GM12878 (cell line): ENCODE results near the gene ECT2. TPM values are rescaled to one million over a fixed set of nuclear protein-coding genes. Genes with fewer than 3 reads are reported as not detected.

Source experiments
- ATAC-seq: fragments of 200-7000 bp; cut with Tn5 transposase; 3 replicates; pipeline ENCODE4 v1.9.1; 2020; ENCODE audit warnings: mild to moderate bottlenecking, moderate library complexity
- BruUV-seq: library from RNA; stranded (reverse); fragments of 400-500 nt; replicated peaks from 2 replicates; lab custom pipeline; 2021; lab: Mats Ljungman, UMichigan
- CTCF ChIA-PET: fragments of 300-600 bp; sonication (Branson Sonifier 250); formaldehyde crosslinking; extraction: SDS; loops from one replicate; lab custom pipeline; 2021; ENCODE audit warnings: inconsistent platforms; lab: Yijun Ruan, JAX
- POLR2A ChIA-PET: fragments of 350-600 bp; formaldehyde crosslinking; extraction: SDS; loops from one replicate; lab custom pipeline; 2021; ENCODE audit warnings: inconsistent platforms; lab: Charles Lee
- RAD21 ChIA-PET: fragments of 300-600 bp; sonication (Branson Sonifier 250); formaldehyde crosslinking; loops from one replicate; lab custom pipeline; 2023; ENCODE audit warnings: antibody characterized with exemption; ENCODE audit not compliant: unreplicated experiment; lab: Charles Lee
- SMC1A ChIA-PET: fragments of 300-600 bp; sonication (Branson Sonifier 250); formaldehyde crosslinking; loops from one replicate; lab custom pipeline; 2023; ENCODE audit not compliant: unreplicated experiment, uncharacterized antibody; lab: Charles Lee
- DNase-seq: peaks from one replicate; pipeline ENCODE4 v3.0.0-alpha.2; 2011; ENCODE audit warnings: low read depth, low spot score
- FAIRE-seq: peaks from 3 replicates; lab custom pipeline; 2011; peaks lifted over from hg19 to GRCh38; lab: Jason Lieb, UNC
- H2AFZ ChIP-seq: 2 replicates; pipeline ENCODE4 v1.6.0; 2011; ENCODE audit warnings: low read depth, low read length, control low read depth; ENCODE audit not compliant: control insufficient read depth
- H3K27ac ChIP-seq: 2 replicates; pipeline ENCODE4 v1.5.1; 2011; ENCODE audit warnings: control low read depth; ENCODE audit not compliant: control insufficient read depth, insufficient read depth
- H3K27me3 ChIP-seq, 2 experiments: replicated peaks in 1 of 2; 2 replicates each; pipeline versions ENCODE4 v1.6.0 to v1.6.1; 2011; ENCODE audit warnings: low read length in 1 of 2; ENCODE audit not compliant: control insufficient read depth in 2 of 2, insufficient read depth in 2 of 2
- H3K36me3 ChIP-seq, 2 experiments: 2 replicates each; pipeline ENCODE4 v1.5.1; 2011; ENCODE audit warnings: low read length in 1 of 2; ENCODE audit not compliant: control insufficient read depth in 2 of 2, insufficient read depth in 2 of 2
- H3K4me1 ChIP-seq: 2 replicates; pipeline ENCODE4 v1.6.1; 2011; ENCODE audit warnings: mild to moderate bottlenecking, low read length, moderate library complexity, mixed read lengths; ENCODE audit not compliant: control insufficient read depth, insufficient read depth
- H3K4me2 ChIP-seq: 2 replicates; pipeline ENCODE4 v1.6.0; 2011; ENCODE audit warnings: control low read depth; ENCODE audit not compliant: control insufficient read depth, insufficient read depth
- H3K4me3 ChIP-seq: fragments of 200-600 bp; sonication (generic); 2 replicates; pipeline ENCODE4 v1.5.1; 2016
- H3K79me2 ChIP-seq: 2 replicates; pipeline ENCODE4 v1.6.0; 2011; ENCODE audit warnings: low read length; ENCODE audit not compliant: control insufficient read depth, insufficient read depth
- H3K9ac ChIP-seq: 2 replicates; pipeline ENCODE4 v1.8.0; 2011; ENCODE audit warnings: low read length, control low read depth, mixed read lengths; ENCODE audit not compliant: control insufficient read depth, insufficient read depth
- H3K9me3 ChIP-seq: replicated peaks from 3 replicates; pipeline ENCODE4 v1.5.1; 2011; ENCODE audit warnings: mild to moderate bottlenecking, low read length; ENCODE audit not compliant: control insufficient read depth, insufficient read depth
- H4K20me1 ChIP-seq: 2 replicates; pipeline ENCODE4 v1.6.0; 2011; ENCODE audit not compliant: control insufficient read depth, insufficient read depth
- BACH1 ChIP-seq: fragments of 450-650 bp; IDR thresholded peaks from 2 replicates; pipeline ENCODE4 v1.6.1; 2017; ENCODE audit warnings: mild to moderate bottlenecking, borderline replicate concordance
- CREB1 ChIP-seq: IDR thresholded peaks from 2 replicates; pipeline ENCODE4 v1.6.1; 2012; ENCODE audit warnings: low read depth, mild to moderate bottlenecking, inconsistent platforms
- DPF2 ChIP-seq: fragments of 450-650 bp; IDR thresholded peaks from 2 replicates; pipeline ENCODE4 v1.6.1; 2017; ENCODE audit warnings: mild to moderate bottlenecking
- EP300 ChIP-seq, 2 experiments: fragments of 150-350 bp in 1 of 2; IDR thresholded peaks; 2 replicates each; pipeline ENCODE4 v1.6.1; 2011 to 2012; ENCODE audit warnings: low read depth in 2 of 2, low read length in 2 of 2, borderline replicate concordance in 1 of 2, improper control_type of control experiment in 1 of 2, inconsistent platforms in 1 of 2; ENCODE audit not compliant: control insufficient read depth in 1 of 2
- HDGF ChIP-seq: fragments of 450-650 bp; IDR thresholded peaks from 2 replicates; pipeline ENCODE4 v1.6.1; 2016; ENCODE audit warnings: antibody characterized with exemption
- KAT2A ChIP-seq: conservative IDR thresholded peaks from 2 replicates; pipeline ENCODE4 v1.6.1; 2011; ENCODE audit warnings: low read depth, low read length; ENCODE audit not compliant: control insufficient read depth
- NFXL1 ChIP-seq: fragments of 450-650 bp; IDR thresholded peaks from 2 replicates; pipeline ENCODE4 v1.6.1; 2017; ENCODE audit warnings: antibody characterized with exemption, mild to moderate bottlenecking, borderline replicate concordance
- PML ChIP-seq: IDR thresholded peaks from 2 replicates; pipeline ENCODE4 v1.6.1; 2012; ENCODE audit warnings: low read length, inconsistent platforms
- RELA ChIP-seq: fragments of 450-650 bp; IDR thresholded peaks from 2 replicates; pipeline ENCODE4 v1.8.0; 2014; ENCODE audit warnings: borderline replicate concordance; ENCODE audit not compliant: partially characterized antibody
- SIX5 ChIP-seq: IDR thresholded peaks from 2 replicates; pipeline ENCODE4 v1.6.1; 2011; ENCODE audit warnings: mild to moderate bottlenecking, low read depth, low read length, moderate library complexity; ENCODE audit not compliant: severe bottlenecking
- ZNF217 ChIP-seq: fragments of 450-650 bp; IDR thresholded peaks from 2 replicates; pipeline ENCODE4 v1.6.1; 2017; ENCODE audit warnings: antibody characterized with exemption, mild to moderate bottlenecking
- WGBS: methylation state at CpG from one replicate; pipeline ENCODE4 v1.1.6; 2016; ENCODE audit warnings: low lambda C conversion rate; ENCODE audit not compliant: insufficient replicate concordance, insufficient coverage; ENCODE audit errors: missing lambda C conversion rate; 5-methylcytosine and 5-hydroxymethylcytosine counted together
- in situ Hi-C: fragments of 300-500 bp; cut with MboI; formaldehyde crosslinking; loops from 9 replicates; pipeline ENCODE4 v1.14.3; 2018; ENCODE audit warnings: mixed read lengths
- intact Hi-C: fragments of 100-400 bp; cut with micrococcal nuclease; formaldehyde crosslinking; loops from one replicate; pipeline ENCODE4 v1.14.2; 2022; ENCODE audit not compliant: unreplicated experiment
- polyA plus RNA-seq, 11 experiments: library from polyadenylated mRNA; depleted of rRNA in 4 of 11; unstranded in 6 of 11; stranded (reverse) in 5 of 11; fragments of >200 nt; fragmentation: Nextera tagmentation in 4 of 11; fragmentation: Illumina TruSeq in 1 of 11; extraction: Ambion mirVana in 4 of 11; extraction: Trizol in 1 of 11; gene quantifications; 1 replicate in 1 of 11; 2 replicates in 10 of 11; pipeline versions ENCODE4 v1.2.1 to v1.2.3, GENCODE V29; 2011 to 2016; ENCODE audit warnings: inconsistent platforms in 2 of 11, missing spikeins in 2 of 11, low read depth in 1 of 11
- total RNA-seq, 4 experiments: library from RNA; depleted of rRNA in 3 of 4; stranded (reverse); fragments of >200 nt in 3 of 4; fragmentation: Illumina TruSeq in 1 of 4; extraction: Trizol in 1 of 4; gene quantifications; 2 replicates each; pipeline versions ENCODE4 v1.2.1 to v1.2.3, GENCODE V29; 2013 to 2021
- TF ChIP-seq, protein P1 (sequence below): fragments of 450-650 bp; formaldehyde crosslinking; IDR thresholded peaks from 2 replicates; pipeline ENCODE4 v1.4.0; 2020; ENCODE audit warnings: mild to moderate bottlenecking, moderate library complexity
- TF ChIP-seq, protein P2 (sequence below): IDR thresholded peaks from 2 replicates; pipeline ENCODE4 v1.6.1; 2011; ENCODE audit warnings: borderline replicate concordance, low read depth, mild to moderate bottlenecking, moderate library complexity, mixed read lengths, low read length; ENCODE audit not compliant: insufficient read depth; ENCODE audit errors: extremely low read length

ECT2 gene
- total and polyA plus RNA-seq, 10 of the 15 experiments (the other 5 are each of a cell fraction or from before 2014, with no cell fraction given), result 21.5 to 47.8 (median 38.2) TPM

DNA sequence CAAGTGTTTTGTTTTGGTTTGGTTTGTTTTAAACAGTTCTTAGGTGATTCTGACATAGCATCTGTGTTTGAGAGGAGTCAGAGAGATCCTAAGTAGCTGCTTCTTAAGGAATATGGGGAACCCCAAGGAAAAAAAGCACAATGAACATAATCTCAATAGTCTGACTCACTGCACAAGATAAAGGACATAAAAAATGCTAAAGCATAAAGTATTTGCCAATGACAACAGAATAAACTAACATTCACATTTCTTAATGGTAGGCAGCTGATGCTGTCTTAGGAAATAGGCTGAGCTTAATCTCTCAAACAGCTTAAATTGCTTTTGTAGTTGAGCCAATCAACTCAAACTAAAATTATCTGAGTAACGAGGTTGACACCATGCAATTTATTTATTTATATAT is 42.6 kb upstream of the ECT2 start:
- DNase-seq (no peak), FAIRE-seq (no peak), ATAC-seq (no peak)
- Histone ChIP-seq H3K4me2 (no peak overlapping the region), H3K4me1 (no peaks in the 10 kb centered on the region; the same call in 1 of the 2 replicates), H3K9me3 (no peaks in the 10 kb centered on the region), H3K9ac (no peak overlapping the region), H2AFZ (no peak overlapping the region), H4K20me1 (no peaks in the 10 kb centered on the region), H3K27me3 (no peaks in the 10 kb centered on the region), H3K27ac (no peak overlapping the region), H3K36me3 (no peaks in the 10 kb centered on the region), H3K79me2 (no peaks in the 10 kb centered on the region; the same call in 1 of the 2 replicates), H3K4me3 (no peak overlapping the region)
- ChIA-PET SMC1A (no interaction called here), RAD21 (no interaction called here), CTCF (no interaction called here), POLR2A (no interaction called here)
- in situ Hi-C loops, result no loop called here
- 33% methylated on average over 1 of the region's 1 CpG for WGBS
- intact Hi-C loops, result no loop called here
- TF ChIP-seq, protein P1, sequence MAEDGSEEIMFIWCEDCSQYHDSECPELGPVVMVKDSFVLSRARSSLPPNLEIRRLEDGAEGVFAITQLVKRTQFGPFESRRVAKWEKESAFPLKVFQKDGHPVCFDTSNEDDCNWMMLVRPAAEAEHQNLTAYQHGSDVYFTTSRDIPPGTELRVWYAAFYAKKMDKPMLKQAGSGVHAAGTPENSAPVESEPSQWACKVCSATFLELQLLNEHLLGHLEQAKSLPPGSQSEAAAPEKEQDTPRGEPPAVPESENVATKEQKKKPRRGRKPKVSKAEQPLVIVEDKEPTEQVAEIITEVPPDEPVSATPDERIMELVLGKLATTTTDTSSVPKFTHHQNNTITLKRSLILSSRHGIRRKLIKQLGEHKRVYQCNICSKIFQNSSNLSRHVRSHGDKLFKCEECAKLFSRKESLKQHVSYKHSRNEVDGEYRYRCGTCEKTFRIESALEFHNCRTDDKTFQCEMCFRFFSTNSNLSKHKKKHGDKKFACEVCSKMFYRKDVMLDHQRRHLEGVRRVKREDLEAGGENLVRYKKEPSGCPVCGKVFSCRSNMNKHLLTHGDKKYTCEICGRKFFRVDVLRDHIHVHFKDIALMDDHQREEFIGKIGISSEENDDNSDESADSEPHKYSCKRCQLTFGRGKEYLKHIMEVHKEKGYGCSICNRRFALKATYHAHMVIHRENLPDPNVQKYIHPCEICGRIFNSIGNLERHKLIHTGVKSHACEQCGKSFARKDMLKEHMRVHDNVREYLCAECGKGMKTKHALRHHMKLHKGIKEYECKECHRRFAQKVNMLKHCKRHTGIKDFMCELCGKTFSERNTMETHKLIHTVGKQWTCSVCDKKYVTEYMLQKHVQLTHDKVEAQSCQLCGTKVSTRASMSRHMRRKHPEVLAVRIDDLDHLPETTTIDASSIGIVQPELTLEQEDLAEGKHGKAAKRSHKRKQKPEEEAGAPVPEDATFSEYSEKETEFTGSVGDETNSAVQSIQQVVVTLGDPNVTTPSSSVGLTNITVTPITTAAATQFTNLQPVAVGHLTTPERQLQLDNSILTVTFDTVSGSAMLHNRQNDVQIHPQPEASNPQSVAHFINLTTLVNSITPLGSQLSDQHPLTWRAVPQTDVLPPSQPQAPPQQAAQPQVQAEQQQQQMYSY (CRISPR knock-in tag), result no peak
- TF ChIP-seq ZNF217 (no peak), EP300 (IDR thresholded peaks at IDR 0.05; ENCODE audit: borderline replicate concordance in 1 of 2, control insufficient read depth in 1 of 2, low read depth in 2 of 2, low read length in 2 of 2) (no peak), DPF2 (no peak), HDGF (no peak), PML (no peak), BACH1 (no peak), NFXL1 (no peak), SIX5 (no peak), KAT2A (no peak), CREB1 (no peak), RELA (no peak)
- TF ChIP-seq, protein P2, sequence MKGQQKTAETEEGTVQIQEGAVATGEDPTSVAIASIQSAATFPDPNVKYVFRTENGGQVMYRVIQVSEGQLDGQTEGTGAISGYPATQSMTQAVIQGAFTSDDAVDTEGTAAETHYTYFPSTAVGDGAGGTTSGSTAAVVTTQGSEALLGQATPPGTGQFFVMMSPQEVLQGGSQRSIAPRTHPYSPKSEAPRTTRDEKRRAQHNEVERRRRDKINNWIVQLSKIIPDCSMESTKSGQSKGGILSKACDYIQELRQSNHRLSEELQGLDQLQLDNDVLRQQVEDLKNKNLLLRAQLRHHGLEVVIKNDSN, result no peak
- no TSS peak for BruUV-seq
